ENCODE results near the gene ADAM15. TPM values are rescaled to one million over a fixed set of nuclear protein-coding genes. Genes with fewer than 3 reads are reported as not detected.

Gene ADAM15
- total RNA-seq, 2 donors from 2014 or later, result 53.2 to 86.6 TPM

GRCh38 chr1:155107309-155108264 lies 56.5 kb downstream of the ADAM15 start:
- Mint-ChIP-seq H3K4me3 (no peak overlapping the region), H3K4me1 (no peaks in the 10 kb centered on the region), H3K27ac (no peak overlapping the region), H3K27me3 (no peaks in the 10 kb centered on the region), H3K36me3 (ENCODE audit: low read depth) (no peaks in the 10 kb centered on the region), H3K9me3 (no peaks in the 10 kb centered on the region)
- no peak for ATAC-seq (replicated peaks)

- Mint-ChIP-seq H3K4me3 (no peak overlapping the region), H3K9me3 (no peaks in the 10 kb centered on the region), H3K27ac (no peak overlapping the region), H3K4me1 (no peaks in the 10 kb centered on the region), H3K27me3 (no peaks in the 10 kb centered on the region), H3K36me3 (ENCODE audit: low read depth) (no peaks in the 10 kb centered on the region)
- ATAC-seq (replicated peaks), result no peak
Observed at GRCh38 chr1:155108296-155108695, 57.2 kb downstream of the ADAM15 start.

GRCh38 chr1:155110381-155110780 lies 59.3 kb downstream of the ADAM15 start:
- Mint-ChIP-seq H3K36me3 (ENCODE audit: low read depth) (no peaks in the 10 kb centered on the region), H3K27ac (no peak overlapping the region), H3K27me3 (peaks cover 3% of the 10 kb centered on the region), H3K9me3 (no peaks in the 10 kb centered on the region), H3K4me3 (no peak overlapping the region), H3K4me1 (no peaks in the 10 kb centered on the region)
- no peak for ATAC-seq (replicated peaks)

GRCh38 chr1:155110826-155111225 lies 59.7 kb downstream of the ADAM15 start:
- Mint-ChIP-seq H3K4me1 (no peaks in the 10 kb centered on the region), H3K36me3 (ENCODE audit: low read depth) (no peaks in the 10 kb centered on the region), H3K27ac (no peak overlapping the region), H3K4me3 (no peak overlapping the region), H3K9me3 (no peaks in the 10 kb centered on the region), H3K27me3 (peaks cover 3% of the 10 kb centered on the region)
- no peak for ATAC-seq (replicated peaks)

Other genes with a start within 250 kb of the ADAM15 start
- gene KCNN3, start 181.0 kb upstream of the ADAM15 start, total RNA-seq, result under 1 TPM; 0.11 to 0.37 TPM
- 10 to 100 TPM; 38.6 to 66.9 TPM for gene PMVK, start 114.6 kb upstream of the ADAM15 start, total RNA-seq
- gene PBXIP1, start 95.2 kb upstream of the ADAM15 start, total RNA-seq, result 100 to 1,000 TPM in 1 of 2 donors, 10 to 100 TPM in 1; 61.9 to 118 TPM
- gene PYGO2, start 89.5 kb upstream of the ADAM15 start, total RNA-seq, result 10 to 100 TPM; 35.6 to 39.2 TPM
- gene SHC1, start 80.6 kb upstream of the ADAM15 start, total RNA-seq, result 10 to 100 TPM; 60.9 to 62.0 TPM
- 100 to 1,000 TPM; 162 to 188 TPM for gene CKS1B, start 76.6 kb upstream of the ADAM15 start, total RNA-seq
- 10 to 100 TPM; 34.6 to 68.3 TPM for gene FLAD1, start 68.0 kb upstream of the ADAM15 start, total RNA-seq
- gene LENEP, start 57.7 kb upstream of the ADAM15 start, total RNA-seq, result under 1 TPM; 0.77 to 0.97 TPM
- 100 to 1,000 TPM in 1 of 2 donors, 10 to 100 TPM in 1; 94.5 to 140 TPM for gene ZBTB7B, start 48.5 kb upstream of the ADAM15 start, total RNA-seq
- 1 to 10 TPM in 1 of 2 donors, under 1 TPM in 1; 0.67 to 2.2 TPM for gene DCST2, start 17.5 kb upstream of the ADAM15 start, total RNA-seq
- not detected for gene DCST1, start 17.5 kb upstream of the ADAM15 start, total RNA-seq
- gene EFNA4, start 12.4 kb downstream of the ADAM15 start, total RNA-seq, result 1 to 10 TPM; 4.6 to 7.0 TPM
- gene EFNA3, start 27.5 kb downstream of the ADAM15 start, total RNA-seq, result 10 to 100 TPM in 1 of 2 donors, 1 to 10 TPM in 1; 4.1 to 10.8 TPM
- under 1 TPM in 1 of 2 donors, not detected in 1; 0.48 TPM for gene EFNA1, start 76.6 kb downstream of the ADAM15 start, total RNA-seq
- 10 to 100 TPM; 42.8 to 47.3 TPM for gene SLC50A1, start 84.5 kb downstream of the ADAM15 start, total RNA-seq
- gene DPM3, start 89.2 kb downstream of the ADAM15 start, total RNA-seq, result 10 to 100 TPM; 29.4 to 40.6 TPM
- gene KRTCAP2, start 122.0 kb downstream of the ADAM15 start, total RNA-seq, result 100 to 1,000 TPM; 108 to 166 TPM
- 10 to 100 TPM; 10.6 to 16.6 TPM for gene TRIM46, start 122.5 kb downstream of the ADAM15 start, total RNA-seq
- 10 to 100 TPM; 11.8 to 26.8 TPM for gene THBS3, start 156.6 kb downstream of the ADAM15 start, total RNA-seq
- 10 to 100 TPM; 31.3 to 59.9 TPM for gene MTX1, start 157.4 kb downstream of the ADAM15 start, total RNA-seq
- 10 to 100 TPM; 20.7 to 32.1 TPM for gene ENTREP3, start 204.2 kb downstream of the ADAM15 start, total RNA-seq
- 100 to 1,000 TPM in 1 of 2 donors, 10 to 100 TPM in 1; 84.0 to 123 TPM for gene SCAMP3, start 211.0 kb downstream of the ADAM15 start, total RNA-seq
- 100 to 1,000 TPM in 1 of 2 donors, 10 to 100 TPM in 1; 87.7 to 131 TPM for gene CLK2, start 222.2 kb downstream of the ADAM15 start, total RNA-seq
- 1 to 10 TPM; 4.1 to 6.0 TPM for gene HCN3, start 226.1 kb downstream of the ADAM15 start, total RNA-seq

Measured in activated T-helper 17 cell treated with anti-CD3 and anti-CD28 coated beads, Interleukin-2, amount 50 U/mL, for 72 hours (primary cell).